ENCODE results near the gene IFT81. TPM values are rescaled to one million over a fixed set of nuclear protein-coding genes. Genes with fewer than 3 reads are reported as not detected.

The IFT81 gene
- total and polyA plus RNA-seq, 2 of the 13 experiments (the other 11 are each of a cell fraction or from before 2014, with no cell fraction given): 4.2 to 13.0 TPM

GRCh38 chr12:110111476-110112334 is 12.5 kb upstream of the IFT81 start (continued):
- TF ChIP-seq ZNF839 (CRISPR knock-in tag; IDR thresholded peaks at IDR 0.05; ENCODE audit: borderline replicate concordance) (no peak), FOXP1 (IDR thresholded peaks at IDR 0.05) (0 out of 2 replicates have a peak, but pooled peaks have one; percentile 13), FOXP1 (CRISPR knock-in tag; IDR thresholded peaks at IDR 0.05) (peak; percentile 77), SP2 (CRISPR knock-in tag; IDR thresholded peaks at IDR 0.05) (no peak), SP140L (CRISPR knock-in tag; IDR thresholded peaks at IDR 0.05; ENCODE audit: borderline replicate concordance) (no peak), IRF1 (CRISPR knock-in tag; IDR thresholded peaks at IDR 0.05; ENCODE audit: low read depth) (no peak), ZNF850 (CRISPR knock-in tag; conservative IDR thresholded peaks at IDR 0.05) (no peak), ZNF614 (CRISPR knock-in tag; IDR thresholded peaks at IDR 0.05; ENCODE audit: borderline replicate concordance) (no peak; the same call in 1 of the 2 replicates), ZBTB49 (CRISPR knock-in tag; IDR thresholded peaks at IDR 0.05; ENCODE audit: borderline replicate concordance) (no peak), ATF7-NPFF (CRISPR knock-in tag; IDR thresholded peaks at IDR 0.05; ENCODE audit: low read depth) (no peak), NR0B2 (CRISPR knock-in tag; IDR thresholded peaks at IDR 0.05) (no peak), E2F2 (CRISPR knock-in tag; IDR thresholded peaks at IDR 0.05; ENCODE audit: borderline replicate concordance) (no peak), ZNF724P (CRISPR knock-in tag; IDR thresholded peaks at IDR 0.05; ENCODE audit: borderline replicate concordance) (no peak), ZNF512B (CRISPR knock-in tag; IDR thresholded peaks at IDR 0.05; ENCODE audit: borderline replicate concordance) (no peak), LBX2 (CRISPR knock-in tag; IDR thresholded peaks at IDR 0.05; ENCODE audit: borderline replicate concordance) (no peak), PATZ1 (CRISPR knock-in tag; IDR thresholded peaks at IDR 0.05) (peak; percentile 35; the same call in 1 of the 2 replicates)

All from HepG2 (cell line).